Thymus (tissue), 11 donors: ENCODE measurements around the gene GLI3. TPM values are rescaled to one million over a fixed set of nuclear protein-coding genes. Genes with fewer than 3 reads are reported as not detected.

ENCODE experiments used
- DNase-seq, 9 donors: peaks; one replicate each; pipeline ENCODE4 v3.0.0-alpha.2; 2013; ENCODE audit warnings: low spot score in 9 of 9, low read depth in 6 of 9, missing footprints in 1 of 9
- H3K27ac ChIP-seq, 2 donors: one replicate each; pipeline ENCODE4 v1.5.1; 2013; ENCODE audit warnings: control low read depth in 1 of 2, low read depth in 1 of 2, low read length in 1 of 2, mild to moderate bottlenecking in 1 of 2, moderate library complexity in 1 of 2
- H3K27me3 ChIP-seq, 2 donors: one replicate each; pipeline ENCODE4 v1.5.1; 2013; ENCODE audit warnings: low read length in 1 of 2; ENCODE audit not compliant: control insufficient read depth in 2 of 2, insufficient read depth in 1 of 2
- H3K36me3 ChIP-seq, 2 donors: one replicate each; pipeline ENCODE4 v1.5.1; 2013; ENCODE audit warnings: low read length in 1 of 2, mild to moderate bottlenecking in 1 of 2, moderate library complexity in 1 of 2; ENCODE audit not compliant: control insufficient read depth in 2 of 2, insufficient read depth in 2 of 2
- H3K4me1 ChIP-seq, 2 donors: one replicate each; pipeline ENCODE4 v1.5.1; 2013; ENCODE audit warnings: low read length in 2 of 2; ENCODE audit not compliant: control insufficient read depth in 2 of 2, insufficient read depth in 2 of 2
- H3K4me3 ChIP-seq, 2 donors: one replicate each; pipeline ENCODE4 v1.5.1; 2013; ENCODE audit warnings: low read length in 2 of 2, control low read depth in 1 of 2, mild to moderate bottlenecking in 1 of 2
- H3K9me3 ChIP-seq, 2 donors: one replicate each; pipeline ENCODE4 v1.5.1; 2013; ENCODE audit warnings: low read length in 1 of 2, mild to moderate bottlenecking in 1 of 2; ENCODE audit not compliant: control insufficient read depth in 2 of 2, insufficient read depth in 1 of 2
- WGBS: extraction: QIAGEN DNeasy Blood & Tissue Kit; methylation state at CpG from one replicate; pipeline ENCODE4 v1.1.7; 2013; 5-methylcytosine and 5-hydroxymethylcytosine counted together
- polyA plus RNA-seq: library from polyadenylated mRNA; stranded (reverse); fragments of 200-250 nt; gene quantifications from one replicate; pipeline ENCODE4 v1.2.3, GENCODE V29; 2013
- total RNA-seq: library from RNA; stranded (reverse); fragments of 120-200 nt; gene quantifications from one replicate; pipeline ENCODE4 v1.2.4, GENCODE V29; 2013
- donor health status: healthy.

The GLI3 gene
- total and polyA plus RNA-seq, 2 donors, result 3.1 to 3.2 TPM

GRCh38 chr7:42155584-42156290 is 81.3 kb downstream of the GLI3 start:
- Histone ChIP-seq H3K36me3 (no peaks in the 10 kb centered on the region), H3K27ac (no peak overlapping the region), H3K27me3 (no peaks in the 10 kb centered on the region), H3K4me1 (no peaks in the 10 kb centered on the region), H3K4me3 (no peak overlapping the region), H3K9me3 (no peaks in the 10 kb centered on the region)
- WGBS, result 94% methylated on average over 7 of the region's 7 CpGs
- DNase-seq, result no peak

GRCh38 chr7:42154173-42154572 is 82.8 kb downstream of the GLI3 start:
- H3K27ac ChIP-seq, result no peak overlapping the region
- 92% methylated on average over 9 of the region's 9 CpGs for WGBS
- no peaks in the 10 kb centered on the region for H3K36me3 ChIP-seq
- H3K27me3 ChIP-seq, result no peaks in the 10 kb centered on the region
- H3K9me3 ChIP-seq, result no peaks in the 10 kb centered on the region
- DNase-seq, result no peak
- no peaks in the 10 kb centered on the region for H3K4me1 ChIP-seq
- no peak overlapping the region for H3K4me3 ChIP-seq

GRCh38 chr7:42152329-42153205 is 84.4 kb downstream of the GLI3 start:
- no peak overlapping the region for H3K4me3 ChIP-seq
- H3K27ac ChIP-seq, result no peak overlapping the region
- H3K27me3 ChIP-seq, result no peaks in the 10 kb centered on the region
- no peaks in the 10 kb centered on the region for H3K9me3 ChIP-seq
- no peaks in the 10 kb centered on the region for H3K36me3 ChIP-seq
- 88% methylated on average over 11 of the region's 11 CpGs for WGBS
- H3K4me1 ChIP-seq, result no peaks in the 10 kb centered on the region
- no peak for DNase-seq

GRCh38 chr7:42151309-42151708 is 85.7 kb downstream of the GLI3 start:
- Histone ChIP-seq H3K27me3 (no peaks in the 10 kb centered on the region), H3K4me1 (no peaks in the 10 kb centered on the region), H3K4me3 (no peak overlapping the region), H3K9me3 (no peaks in the 10 kb centered on the region), H3K27ac (no peak overlapping the region), H3K36me3 (no peaks in the 10 kb centered on the region)
- DNase-seq, result no peak
- 93% methylated on average over 7 of the region's 7 CpGs for WGBS

GRCh38 chr7:42145539-42145938 is 91.5 kb downstream of the GLI3 start:
- Histone ChIP-seq H3K4me1 (no peaks in the 10 kb centered on the region), H3K27ac (no peak overlapping the region), H3K27me3 (no peaks in the 10 kb centered on the region), H3K4me3 (no peak overlapping the region), H3K9me3 (no peaks in the 10 kb centered on the region), H3K36me3 (no peaks in the 10 kb centered on the region)
- DNase-seq, result no peak

- DNase-seq, result no peak
- WGBS, result 77% methylated on average over 4 of the region's 4 CpGs
- no peak overlapping the region for H3K27ac ChIP-seq
- no peaks in the 10 kb centered on the region for H3K4me1 ChIP-seq
- H3K36me3 ChIP-seq, result no peaks in the 10 kb centered on the region
- no peaks in the 10 kb centered on the region for H3K9me3 ChIP-seq
- no peak overlapping the region for H3K4me3 ChIP-seq
- no peaks in the 10 kb centered on the region for H3K27me3 ChIP-seq
Measured at GRCh38 chr7:42144604-42145003, 92.4 kb downstream of the GLI3 start.

GRCh38 chr7:42143711-42144600 is 93.1 kb downstream of the GLI3 start:
- no peaks in the 10 kb centered on the region for H3K9me3 ChIP-seq
- no peak overlapping the region for H3K4me3 ChIP-seq
- no peak for DNase-seq
- no peaks in the 10 kb centered on the region for H3K27me3 ChIP-seq
- H3K27ac ChIP-seq, result no peak overlapping the region
- H3K36me3 ChIP-seq, result no peaks in the 10 kb centered on the region
- 93% methylated on average over 14 of the region's 14 CpGs for WGBS
- H3K4me1 ChIP-seq, result no peaks in the 10 kb centered on the region

- Histone ChIP-seq H3K9me3 (no peaks in the 10 kb centered on the region), H3K27ac (no peak overlapping the region), H3K4me1 (no peaks in the 10 kb centered on the region), H3K4me3 (no peak overlapping the region), H3K27me3 (no peaks in the 10 kb centered on the region), H3K36me3 (no peaks in the 10 kb centered on the region)
- DNase-seq, result no peak
- 95% methylated on average over 4 of the region's 4 CpGs for WGBS
Measured at GRCh38 chr7:42142089-42142488, 94.9 kb downstream of the GLI3 start.

GRCh38 chr7:42139751-42140150 is 97.3 kb downstream of the GLI3 start:
- Histone ChIP-seq H3K4me1 (no peaks in the 10 kb centered on the region), H3K27me3 (no peaks in the 10 kb centered on the region), H3K36me3 (no peaks in the 10 kb centered on the region), H3K4me3 (no peak overlapping the region), H3K9me3 (no peaks in the 10 kb centered on the region), H3K27ac (no peak overlapping the region)
- DNase-seq, result no peak
- 98% methylated on average over 4 of the region's 4 CpGs for WGBS
